ENCODE measurements around the gene LEMD3.
"Not testable (repeated sequence)": the region's sequence is repeated elsewhere in the genome, so short reads cannot be mapped to it uniquely, and the experiment has no call there.

The LEMD3 gene

DNA sequence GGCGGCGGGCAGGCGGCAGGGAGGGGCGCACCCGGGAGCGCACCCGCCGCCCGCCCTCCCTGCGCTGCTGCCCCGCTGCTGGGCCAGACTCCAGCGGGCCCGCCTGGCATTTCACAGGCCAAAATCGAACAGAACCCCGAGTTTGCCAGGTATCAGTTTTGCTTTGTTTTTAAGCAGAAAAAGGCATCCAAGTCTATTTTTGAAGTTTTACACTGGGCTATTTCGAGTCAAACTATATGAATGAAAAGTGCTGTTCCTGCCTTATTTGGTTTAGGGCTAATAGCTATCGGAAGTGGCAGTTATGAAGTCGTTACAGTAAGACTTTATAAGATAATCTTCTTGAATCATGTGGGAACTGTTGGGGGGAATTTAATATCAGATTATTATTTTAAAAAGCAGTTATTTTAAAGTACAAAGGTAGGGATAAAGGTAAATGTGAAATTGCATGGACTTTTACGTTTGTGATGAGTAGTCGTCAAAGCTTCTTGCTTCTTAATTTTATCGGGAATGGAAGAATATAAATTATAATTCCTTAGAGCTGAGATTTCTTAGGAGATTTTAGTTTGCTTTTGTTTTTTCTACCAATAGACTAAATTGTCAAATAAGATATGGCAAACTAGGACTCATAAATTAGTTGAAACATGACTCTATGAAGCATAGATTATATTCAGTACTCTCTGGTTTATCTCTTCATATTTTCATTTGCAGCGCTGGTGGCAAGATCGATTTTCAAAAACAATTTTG is 110.2 kb downstream of the LEMD3 start:
- DNase-seq (ENCODE audit: low read depth): no peak

DNA sequence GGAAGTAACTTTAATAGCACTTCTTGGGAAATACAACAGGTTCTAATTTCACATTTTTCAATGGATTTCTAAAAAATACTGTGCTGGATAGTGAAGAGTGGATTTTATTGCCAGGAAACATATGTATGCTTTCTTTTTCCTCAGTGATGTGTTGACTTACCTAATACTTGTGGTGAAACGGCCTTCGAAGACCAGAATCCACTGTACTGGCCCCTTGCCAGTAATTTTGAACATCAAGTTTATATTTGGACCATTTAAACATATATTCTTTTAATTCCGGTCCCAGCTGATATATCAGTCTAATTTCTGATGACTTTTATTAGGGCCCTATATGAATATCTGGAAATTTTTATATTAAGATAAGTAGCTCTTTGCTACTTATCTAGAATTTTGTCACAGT is 110.9 kb downstream of the LEMD3 start:
- DNase-seq (ENCODE audit: low read depth): no peak

DNA sequence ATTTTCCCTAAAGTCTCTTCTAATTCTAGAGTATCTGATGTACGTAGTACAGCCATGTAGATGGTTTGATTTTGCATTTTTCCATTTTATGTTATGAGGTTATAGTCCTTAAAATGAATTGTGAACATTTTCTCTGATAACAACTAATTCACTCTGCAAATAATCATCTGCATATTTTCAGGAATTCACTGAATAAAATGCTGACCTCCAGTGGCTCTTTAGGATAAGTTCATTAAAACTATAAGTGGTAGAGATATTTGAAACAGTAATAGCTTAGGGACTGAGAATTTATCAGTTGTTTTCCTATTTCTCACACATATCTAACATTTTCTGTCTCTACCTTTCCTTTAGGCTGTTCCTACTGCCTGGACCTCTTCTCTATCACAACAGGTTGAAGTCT is 113.5 kb downstream of the LEMD3 start:
- DNase-seq (ENCODE audit: low read depth): no peak

DNA sequence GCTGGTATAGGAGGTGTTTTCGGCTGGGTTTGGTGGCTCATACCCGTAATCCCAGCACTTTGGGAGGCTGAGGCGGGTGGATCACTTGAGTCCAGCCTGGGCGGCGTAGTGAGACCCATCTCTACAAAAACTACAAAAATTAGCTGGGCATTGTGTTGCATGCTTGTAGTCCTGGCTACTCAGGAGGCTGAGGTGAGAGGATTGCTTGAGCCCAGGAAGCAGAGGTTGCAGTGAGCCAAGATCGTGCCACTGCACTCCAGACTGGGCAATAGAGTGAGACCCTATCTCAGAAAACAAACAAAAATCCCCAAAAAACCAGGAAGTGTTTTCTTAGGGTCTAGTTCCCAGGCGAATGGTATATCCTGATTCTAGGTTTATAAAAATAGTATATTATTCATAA is 116.1 kb downstream of the LEMD3 start:
- not testable (repeated sequence) for DNase-seq (ENCODE audit: low read depth)

DNA sequence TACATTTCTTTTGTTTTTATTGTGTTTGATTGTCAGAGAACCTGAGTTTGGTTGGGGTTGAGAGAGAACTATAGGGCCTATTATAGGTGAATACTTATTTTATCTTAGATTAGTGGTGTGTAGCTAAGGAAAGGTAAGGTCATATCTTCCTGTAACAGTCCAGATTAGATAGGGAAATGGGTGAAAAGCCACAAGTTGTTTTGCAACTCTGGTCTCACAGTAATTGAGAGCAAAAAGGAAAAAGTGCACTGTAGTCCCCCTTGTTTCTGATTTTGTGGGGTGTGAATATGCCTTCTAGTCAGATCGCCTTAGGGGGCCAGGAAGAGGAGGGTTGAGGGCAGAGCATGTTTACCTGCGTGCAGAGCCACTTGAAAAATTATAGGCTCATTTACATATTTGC is 118.0 kb downstream of the LEMD3 start:
- no peak for DNase-seq (ENCODE audit: low read depth)

DNA sequence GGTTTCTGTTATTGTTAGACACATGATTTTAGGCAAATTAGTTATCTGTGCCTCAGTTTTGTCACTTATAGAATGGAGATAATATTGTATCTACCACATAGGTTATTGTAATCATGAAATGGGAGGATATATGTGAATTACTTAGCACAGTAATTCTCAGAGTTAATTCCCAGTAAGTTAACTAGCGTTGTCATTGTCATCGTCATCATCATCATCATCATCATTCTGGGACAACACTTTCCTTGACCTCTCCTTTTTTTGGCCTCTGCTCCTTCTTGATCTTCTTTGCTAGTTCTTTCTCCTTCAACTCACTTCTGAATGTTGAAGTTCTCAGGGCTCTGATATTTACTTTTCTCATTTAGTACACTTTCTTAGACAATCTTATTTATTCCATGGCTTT is 122.9 kb downstream of the LEMD3 start:
- no peak for DNase-seq (ENCODE audit: low read depth)

DNA sequence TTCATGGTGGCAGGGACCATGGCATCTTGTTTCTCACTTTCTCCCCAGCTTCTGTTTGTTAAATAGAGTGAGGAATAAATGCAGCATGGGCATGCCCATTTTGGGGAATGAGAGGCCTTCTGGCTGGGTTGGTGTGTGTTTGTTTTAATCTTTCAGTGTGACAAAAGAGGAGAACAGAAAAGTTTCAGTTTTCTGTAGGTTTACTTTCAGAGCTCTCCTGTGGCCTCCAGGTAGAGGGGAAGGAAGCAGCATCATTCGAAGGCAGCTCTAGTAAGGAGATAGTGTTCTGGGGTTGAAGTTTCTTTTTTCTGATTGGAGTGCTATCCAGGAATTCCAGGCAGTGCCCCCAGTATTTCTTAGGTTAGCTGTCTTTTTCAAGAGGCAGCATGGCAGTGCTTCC is 124.4 kb downstream of the LEMD3 start:
- no peak for DNase-seq (ENCODE audit: low read depth)

DNA sequence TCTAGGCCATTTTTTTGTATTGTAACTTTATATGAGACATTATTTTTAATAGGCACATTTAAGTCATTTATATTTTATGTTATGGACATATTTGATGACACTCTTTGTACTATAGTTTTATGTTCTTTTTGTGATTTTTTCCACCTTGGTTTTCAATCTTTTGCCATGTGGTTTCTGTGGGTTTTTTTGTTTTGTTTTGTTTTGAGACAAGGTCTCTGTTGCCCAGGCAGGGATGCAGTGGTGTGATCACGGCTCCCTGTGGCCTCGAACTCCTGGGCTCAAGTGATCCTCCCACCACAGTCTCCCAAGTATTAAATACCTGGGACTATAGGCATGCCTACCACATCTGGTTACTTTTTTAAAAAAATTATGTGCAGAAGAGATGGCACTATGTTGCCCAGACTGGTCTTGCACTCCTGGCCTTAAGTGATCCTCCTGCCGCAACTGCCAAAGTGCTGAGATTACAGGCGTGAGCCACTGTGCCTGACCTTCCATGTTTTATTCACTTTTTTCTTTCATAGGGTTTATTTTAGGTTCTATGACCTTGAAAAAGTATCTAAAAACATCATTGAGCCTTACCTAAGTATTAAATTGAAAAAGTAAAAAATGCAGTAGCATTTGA is 125.4 kb downstream of the LEMD3 start:
- DNase-seq (ENCODE audit: low read depth): no peak

DNA sequence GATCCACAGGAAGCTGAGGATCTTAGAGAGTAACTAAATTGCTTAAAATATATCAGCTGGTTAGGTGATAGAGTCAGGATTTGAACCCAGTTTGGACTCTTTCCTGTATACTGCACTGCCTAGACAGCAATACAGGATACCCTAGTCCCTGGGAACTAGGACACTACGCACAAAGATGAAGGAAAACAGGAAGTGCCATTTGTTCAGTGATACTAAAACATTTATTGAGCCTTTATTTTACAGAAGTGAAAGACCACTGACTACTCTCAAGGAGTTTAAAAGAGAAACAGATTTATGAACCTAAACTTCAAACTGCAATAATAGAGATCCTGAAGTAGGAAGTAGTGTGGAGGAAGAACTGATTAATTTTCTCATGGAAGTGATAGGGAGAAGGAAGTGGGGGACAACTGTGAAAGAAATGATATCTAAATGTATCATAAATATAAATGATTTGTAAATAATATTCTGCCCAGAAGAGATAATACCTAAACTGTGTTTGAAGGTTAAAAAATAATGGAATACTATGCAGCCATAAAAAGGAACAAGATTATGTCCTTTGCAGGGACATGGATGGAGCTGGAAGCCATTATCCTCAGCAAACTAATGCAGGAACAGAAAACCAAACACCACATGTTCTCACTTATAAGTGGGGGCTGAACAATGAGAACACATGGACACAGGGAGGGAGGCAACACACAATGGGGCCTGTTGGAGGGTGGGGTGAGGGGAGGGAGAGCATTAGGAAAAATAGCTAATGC is 127.3 kb downstream of the LEMD3 start:
- no peak for DNase-seq (ENCODE audit: low read depth)
